DMS79 (cell line): ENCODE results near the gene KCNN3.

Experiments used
- DNase-seq: peaks from one replicate; lab custom pipeline; 2025; lab: John Stamatoyannopoulos, UW

Gene KCNN3

GRCh38 chr1:154770897-154771594, 99.0 kb downstream of the KCNN3 start:
- DNase-seq = no peak

- no peak for DNase-seq
These were observed 100.7 kb downstream of the KCNN3 start for GRCh38 chr1:154769193-154769895.

- no peak for DNase-seq
These were observed 101.5 kb downstream of the KCNN3 start for GRCh38 chr1:154768456-154769125.

GRCh38 chr1:154767315-154768240, 102.5 kb downstream of the KCNN3 start:
- DNase-seq = peak; percentile 33

DNA sequence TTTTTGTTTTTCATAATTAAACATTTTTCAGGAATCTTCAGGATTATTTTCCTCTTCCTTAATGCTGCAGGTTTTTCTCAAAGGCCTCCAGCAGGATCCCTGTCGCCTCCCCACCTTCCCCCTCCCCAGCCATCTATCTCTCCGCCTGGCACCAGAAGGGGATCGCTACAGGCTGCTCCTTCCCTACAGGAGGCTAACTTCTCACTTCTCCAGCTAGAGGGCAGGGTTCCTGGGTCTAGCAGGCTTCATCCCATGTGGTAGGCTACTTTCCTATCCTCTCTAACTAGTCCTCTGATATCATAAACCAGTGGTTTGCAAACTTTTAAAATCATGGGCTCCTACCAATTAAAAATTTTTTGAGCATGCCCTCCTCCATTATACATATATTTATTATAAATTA, 104.1 kb downstream of the KCNN3 start:
- DNase-seq = no peak

DNA sequence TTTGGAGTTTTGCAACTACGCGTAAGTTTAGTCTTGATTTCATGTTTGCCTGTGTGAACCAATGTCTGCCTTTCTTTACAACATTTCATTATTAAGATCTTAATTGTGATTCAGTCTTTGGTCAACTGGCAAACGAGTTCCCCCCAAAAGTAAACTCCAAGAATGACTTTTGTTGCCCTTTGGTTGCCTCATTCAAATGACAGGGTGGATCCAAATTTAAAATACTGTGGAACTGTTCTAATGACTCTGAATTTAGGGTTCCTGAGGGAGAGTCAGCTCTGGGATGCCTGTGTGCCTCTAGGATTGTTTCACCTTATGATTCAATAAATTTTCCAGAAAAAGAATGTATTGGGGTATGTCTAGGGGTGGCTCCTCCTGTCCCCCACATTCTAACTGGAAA, 105.3 kb downstream of the KCNN3 start:
- no peak for DNase-seq

DNA sequence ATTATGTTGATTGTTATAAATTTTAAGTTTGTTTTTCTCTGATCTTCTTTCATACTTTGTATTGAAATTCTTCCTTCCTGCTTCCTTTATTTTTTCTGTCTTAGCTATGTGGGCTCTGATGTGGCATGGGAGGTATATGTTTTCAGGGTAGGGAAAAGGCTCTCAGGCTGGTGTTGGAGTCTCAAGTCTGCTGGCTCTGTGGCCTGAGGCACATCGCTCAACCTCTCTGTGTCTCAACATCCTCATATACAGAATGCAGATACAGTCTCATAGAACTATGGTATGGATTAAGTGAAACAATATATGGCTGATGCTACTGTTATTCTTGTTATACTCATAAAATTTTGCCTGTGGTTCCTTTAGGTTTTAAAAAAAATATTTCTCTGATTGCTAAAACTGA, 105.9 kb downstream of the KCNN3 start:
- DNase-seq = no peak

DNA sequence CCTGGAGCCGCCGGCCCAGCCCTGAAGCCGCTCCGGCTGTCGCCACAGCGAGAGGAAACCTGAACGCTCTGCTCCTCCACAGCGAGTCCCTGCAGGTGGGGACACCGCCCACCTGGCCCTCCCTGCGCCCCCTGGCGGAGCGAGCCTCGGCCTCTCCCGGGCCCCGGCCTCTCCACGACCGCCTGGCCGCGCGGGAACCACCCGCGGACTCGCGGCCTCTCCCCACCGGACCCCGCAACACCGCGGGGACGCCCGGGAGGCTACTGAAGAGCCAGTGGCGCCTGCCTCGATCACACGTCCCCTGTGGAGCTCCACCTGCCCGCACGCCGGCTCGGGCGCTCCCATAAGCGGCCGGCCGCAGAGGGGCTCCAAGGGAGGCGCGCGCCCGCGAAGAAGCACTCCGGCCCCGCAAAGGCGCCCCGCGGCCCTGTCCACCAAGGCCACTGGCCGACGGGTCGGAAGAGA, 109.6 kb downstream of the KCNN3 start:
- DNase-seq = no peak

GRCh38 chr1:154759793-154760192, 110.3 kb downstream of the KCNN3 start:
- DNase-seq = no peak

DNA sequence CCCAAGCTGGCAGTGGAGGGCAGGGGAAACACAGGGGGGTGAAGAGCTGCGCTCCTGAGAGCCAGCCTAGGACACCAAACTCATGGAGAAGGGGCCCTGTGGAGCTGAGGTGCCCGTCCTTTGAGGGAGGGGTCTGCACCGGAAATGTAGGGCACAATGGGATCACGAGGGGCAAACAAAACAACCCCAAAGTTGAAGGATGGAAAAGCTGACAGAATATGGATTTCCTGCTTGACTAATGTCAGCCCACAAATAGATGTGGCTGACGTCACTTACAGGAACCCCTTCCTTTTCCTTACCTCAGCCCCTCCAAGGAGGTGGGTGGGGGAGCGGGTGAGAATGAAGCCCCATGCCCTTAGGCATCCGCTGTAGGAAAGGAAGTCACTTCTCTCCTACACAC, 110.9 kb downstream of the KCNN3 start:
- no peak for DNase-seq

DNA sequence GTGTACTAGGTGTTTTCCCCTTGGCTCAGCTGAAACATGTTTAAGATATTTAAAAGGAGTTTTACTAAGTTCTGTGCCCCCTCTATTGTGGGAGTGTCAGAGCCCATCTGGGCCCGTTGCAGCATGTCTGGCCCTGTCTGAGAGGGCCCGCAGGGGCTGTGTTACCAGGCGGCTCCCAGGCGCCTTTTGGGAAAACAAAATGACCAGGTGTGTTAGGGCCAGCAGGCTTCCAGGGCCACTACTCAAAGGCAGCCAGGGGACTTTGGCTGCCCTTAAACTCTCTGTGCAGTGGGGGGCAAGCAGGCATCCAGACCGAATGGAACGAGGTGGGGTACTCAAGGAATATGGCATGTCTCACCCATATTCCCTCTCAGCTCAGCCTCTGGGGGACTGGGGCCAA, 111.7 kb downstream of the KCNN3 start:
- DNase-seq = no peak

DNA sequence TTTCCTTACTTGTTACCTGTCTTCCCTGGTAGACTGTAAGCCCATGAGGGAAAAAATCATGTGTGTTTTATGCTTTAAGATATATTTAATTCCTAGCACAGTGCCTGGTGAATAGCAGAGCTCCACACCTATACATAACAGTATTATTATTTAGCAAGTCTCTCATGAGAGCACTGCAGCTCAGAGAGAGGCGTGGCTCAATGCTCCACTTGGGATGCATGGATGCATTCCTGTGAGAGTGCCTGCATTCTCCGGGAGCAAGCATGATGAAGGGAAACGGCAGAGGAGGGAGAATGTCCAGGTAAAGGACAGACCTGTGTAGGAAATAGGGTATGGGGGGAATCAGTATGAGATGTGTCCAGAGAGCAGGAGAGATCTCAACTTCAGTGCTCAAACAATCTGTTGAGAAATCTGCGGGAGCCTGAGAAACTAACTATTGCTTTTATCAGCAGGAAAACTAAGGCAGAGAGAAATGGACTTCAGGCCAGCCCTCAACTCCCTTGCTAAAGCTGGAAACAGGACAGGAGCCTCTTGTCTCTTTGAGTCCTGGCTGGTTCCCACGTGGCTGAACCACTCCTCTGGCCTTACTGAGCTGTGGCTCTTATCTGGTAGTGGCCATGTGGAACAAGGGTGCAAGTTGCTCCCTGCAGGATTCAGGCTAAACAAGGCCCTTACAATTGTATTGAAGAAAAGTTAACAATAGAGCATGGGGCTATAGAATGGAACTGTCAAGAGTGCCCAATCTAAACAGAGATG, 113.1 kb downstream of the KCNN3 start:
- DNase-seq = no peak

GRCh38 chr1:154755858-154756730, 114.0 kb downstream of the KCNN3 start:
- no peak for DNase-seq

DNA sequence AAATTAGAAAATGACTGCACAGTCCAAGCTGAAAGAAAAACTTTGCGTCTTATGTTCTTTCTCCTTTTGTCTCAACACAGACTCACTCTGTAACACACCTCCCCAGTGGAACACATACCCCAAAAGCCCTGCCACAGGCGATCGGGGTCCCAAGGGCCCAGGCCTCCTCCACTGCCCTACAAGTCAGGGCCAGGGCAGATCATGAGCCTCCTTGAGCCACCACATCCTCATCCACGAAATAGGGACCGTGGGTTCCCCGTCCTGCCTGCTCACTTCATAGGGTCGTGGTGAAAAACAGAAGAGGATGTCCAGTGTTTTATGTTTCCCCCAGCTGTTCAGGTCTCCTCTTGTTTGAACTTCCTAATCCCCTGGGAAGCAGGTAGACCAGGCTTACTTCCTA, 116.7 kb downstream of the KCNN3 start:
- DNase-seq = no peak

GRCh38 chr1:154752273-154753030, 117.6 kb downstream of the KCNN3 start:
- DNase-seq = no peak

- DNase-seq = peak; percentile 85
These were observed 118.4 kb downstream of the KCNN3 start for GRCh38 chr1:154751690-154752089.

DNA sequence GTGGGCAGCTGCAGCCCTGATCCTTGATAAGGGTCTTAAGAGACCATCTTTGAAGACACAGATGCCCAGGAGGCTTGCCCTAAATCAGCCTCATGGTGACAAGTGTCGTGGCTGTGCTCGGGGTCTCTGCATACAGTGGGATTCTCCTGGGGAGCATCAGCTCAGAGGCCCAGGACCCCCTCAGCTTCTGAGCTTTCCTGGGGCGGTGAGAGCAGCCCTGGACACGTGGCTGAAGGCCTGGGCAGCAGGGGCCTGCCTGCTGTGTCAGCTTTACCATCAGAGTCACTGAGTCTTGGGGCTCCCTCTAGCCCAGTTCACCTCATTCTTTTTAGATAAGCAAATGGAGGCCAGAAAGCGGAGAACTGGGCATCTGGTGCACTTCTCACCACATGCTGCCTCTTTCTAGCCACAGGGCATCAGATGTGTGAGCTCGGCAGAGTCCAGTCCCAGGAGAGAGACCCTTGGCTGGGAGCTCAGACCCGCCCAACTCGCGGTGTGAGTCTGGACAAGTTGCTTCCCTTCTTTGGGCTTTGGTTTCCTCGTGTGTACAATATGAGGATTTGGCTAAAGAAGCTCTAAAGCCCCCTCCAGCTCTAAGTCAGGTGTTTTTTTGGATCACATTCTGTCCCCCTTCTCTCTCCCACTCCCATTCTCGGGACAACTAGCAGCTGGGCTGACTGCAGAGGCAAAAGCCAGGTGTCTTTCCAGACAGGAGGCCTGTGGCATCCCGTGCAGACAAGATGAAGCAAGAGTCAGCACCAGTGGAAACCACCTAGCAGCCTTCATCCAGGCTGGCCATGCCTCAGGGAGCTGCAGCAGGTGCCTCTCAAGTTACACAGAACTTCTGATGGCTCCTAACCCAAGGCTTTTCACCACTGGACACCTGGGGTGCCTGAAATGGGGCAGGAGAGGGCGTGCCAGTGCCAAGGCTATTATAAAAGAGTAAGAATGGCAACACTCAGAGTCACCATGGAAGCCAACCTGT, 119.1 kb downstream of the KCNN3 start:
- no peak for DNase-seq

DNA sequence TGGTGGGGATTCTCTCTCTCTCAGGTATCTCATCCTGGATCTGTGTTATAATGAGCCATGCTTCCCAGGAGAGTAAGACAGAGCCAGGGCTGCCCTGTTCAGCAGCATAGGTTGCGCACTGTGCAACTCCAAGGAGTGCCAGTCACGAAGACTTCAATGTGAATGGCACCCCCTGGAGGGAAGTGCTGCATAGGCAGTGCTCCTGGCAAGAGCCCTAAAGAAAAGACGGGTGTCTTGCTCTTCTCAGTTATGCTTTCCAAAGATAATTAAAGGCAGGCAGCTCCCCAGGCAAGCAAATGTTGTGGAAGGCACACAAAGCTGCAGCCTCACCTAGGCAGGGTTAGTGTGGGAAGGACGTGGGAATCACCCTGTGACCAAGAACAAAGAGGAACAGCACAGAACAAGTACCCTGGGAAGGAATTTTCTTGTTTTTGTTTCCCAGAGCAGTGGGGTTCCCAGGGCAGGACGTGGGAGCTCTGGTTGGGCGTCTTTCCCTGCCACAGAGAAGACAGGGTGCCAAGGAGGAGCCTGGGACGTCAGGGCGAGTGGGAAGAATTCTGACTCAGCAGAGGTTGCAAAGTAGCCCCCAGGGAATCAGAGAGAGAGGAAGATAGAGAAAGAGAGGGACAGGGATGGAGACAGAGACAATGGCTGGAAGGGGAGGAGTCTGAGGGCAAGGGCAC, 120.9 kb downstream of the KCNN3 start:
- DNase-seq = no peak
